ENCODE results near the gene RNASE7.

Gene RNASE7

GRCh38 chr14:21069388-21070082 lies 27.4 kb downstream of the RNASE7 start:
- DNase-seq = peak; percentile 14

GRCh38 chr14:21070083-21070609 lies 28.0 kb downstream of the RNASE7 start, which contains the start of gene ARHGEF40:
ARHGEF40 (plus strand) TSS chr14:21070304; CDS start chr14:21070397, 93 bp downstream.
- DNase-seq = peak; percentile 51

GRCh38 chr14:21070610-21071224 lies 28.6 kb downstream of the RNASE7 start:
- DNase-seq = peak; percentile 32

- DNase-seq = peak; percentile 69
These were observed 29.3 kb downstream of the RNASE7 start for GRCh38 chr14:21071225-21072030.

- DNase-seq = no peak
These were observed 29.9 kb downstream of the RNASE7 start for GRCh38 chr14:21072031-21072473.

GRCh38 chr14:21072781-21073339 lies 30.7 kb downstream of the RNASE7 start:
- no peak for DNase-seq

- no peak for DNase-seq
These were observed 31.8 kb downstream of the RNASE7 start for GRCh38 chr14:21073921-21074320.

- no peak for DNase-seq
These were observed 32.5 kb downstream of the RNASE7 start for GRCh38 chr14:21074398-21075272.

GRCh38 chr14:21075719-21076437 lies 33.7 kb downstream of the RNASE7 start:
- no peak for DNase-seq

- DNase-seq = no peak
These were observed 35.5 kb downstream of the RNASE7 start for GRCh38 chr14:21077672-21078071.

- DNase-seq = no peak
These were observed 36.1 kb downstream of the RNASE7 start for GRCh38 chr14:21078287-21078686.

- no peak for DNase-seq
These were observed 36.6 kb downstream of the RNASE7 start for GRCh38 chr14:21078726-21079125.

- DNase-seq = no peak
These were observed 39.5 kb downstream of the RNASE7 start for GRCh38 chr14:21081521-21082142.

GRCh38 chr14:21083565-21084325 lies 41.6 kb downstream of the RNASE7 start:
- no peak for DNase-seq

GRCh38 chr14:21084396-21084795 lies 42.2 kb downstream of the RNASE7 start:
- DNase-seq = no peak

- no peak for DNase-seq
These were observed 43.1 kb downstream of the RNASE7 start for GRCh38 chr14:21084998-21085853.

GRCh38 chr14:21086908-21087293 lies 44.7 kb downstream of the RNASE7 start:
- no peak for DNase-seq

GRCh38 chr14:21087294-21088091 lies 45.3 kb downstream of the RNASE7 start:
- peak; percentile 65 for DNase-seq
